IPS DF 4.7 (cell line): ENCODE results near the gene CASS4.

ENCODE experiments used
- DNase-seq: peaks from one replicate; pipeline ENCODE4 v3.0.0-alpha.2; 2013; ENCODE audit warnings: low spot score; ENCODE audit errors: extremely low read depth

Gene CASS4

GRCh38 chr20:56422824-56423189 is 10.7 kb downstream of the CASS4 start:
- DNase-seq, result no peak

GRCh38 chr20:56423211-56423610 is 11.2 kb downstream of the CASS4 start:
- no peak for DNase-seq

- DNase-seq, result no peak
Observed at GRCh38 chr20:56423886-56424285, 11.8 kb downstream of the CASS4 start.

GRCh38 chr20:56424931-56425330 is 12.9 kb downstream of the CASS4 start:
- DNase-seq, result no peak

GRCh38 chr20:56426026-56426425 is 14.0 kb downstream of the CASS4 start:
- no peak for DNase-seq

- DNase-seq, result no peak
Observed at GRCh38 chr20:56426926-56427325, 14.9 kb downstream of the CASS4 start.

- DNase-seq, result no peak
Observed at GRCh38 chr20:56427797-56428196, 15.7 kb downstream of the CASS4 start.

- DNase-seq, result no peak
Observed at GRCh38 chr20:56428410-56428809, 16.4 kb downstream of the CASS4 start.

- DNase-seq, result no peak
Observed at GRCh38 chr20:56428881-56429280, 16.8 kb downstream of the CASS4 start.

GRCh38 chr20:56429502-56429901 is 17.4 kb downstream of the CASS4 start:
- no peak for DNase-seq

- no peak for DNase-seq
Observed at GRCh38 chr20:56429941-56430340, 17.9 kb downstream of the CASS4 start.

GRCh38 chr20:56430461-56430860 is 18.4 kb downstream of the CASS4 start:
- DNase-seq, result no peak

- DNase-seq, result no peak
Observed at GRCh38 chr20:56430957-56431356, 18.9 kb downstream of the CASS4 start.

- DNase-seq, result no peak
Observed at GRCh38 chr20:56431471-56431870, 19.4 kb downstream of the CASS4 start.

- no peak for DNase-seq
Observed at GRCh38 chr20:56433221-56433879, 21.3 kb downstream of the CASS4 start.

- DNase-seq, result no peak
Observed at GRCh38 chr20:56433880-56434255, 21.8 kb downstream of the CASS4 start.

GRCh38 chr20:56437196-56437960 is 25.3 kb downstream of the CASS4 start:
- DNase-seq, result no peak

- DNase-seq, result no peak
Observed at GRCh38 chr20:56438284-56438683, 26.2 kb downstream of the CASS4 start.

- no peak for DNase-seq
Observed at GRCh38 chr20:56439771-56440291, 27.8 kb downstream of the CASS4 start.

GRCh38 chr20:56440346-56441007 is 28.4 kb downstream of the CASS4 start:
- no peak for DNase-seq

- DNase-seq, result no peak
Observed at GRCh38 chr20:56442389-56443365, 30.6 kb downstream of the CASS4 start.
